ENCODE results near the gene INSIG1.

INSIG1 gene

DNA sequence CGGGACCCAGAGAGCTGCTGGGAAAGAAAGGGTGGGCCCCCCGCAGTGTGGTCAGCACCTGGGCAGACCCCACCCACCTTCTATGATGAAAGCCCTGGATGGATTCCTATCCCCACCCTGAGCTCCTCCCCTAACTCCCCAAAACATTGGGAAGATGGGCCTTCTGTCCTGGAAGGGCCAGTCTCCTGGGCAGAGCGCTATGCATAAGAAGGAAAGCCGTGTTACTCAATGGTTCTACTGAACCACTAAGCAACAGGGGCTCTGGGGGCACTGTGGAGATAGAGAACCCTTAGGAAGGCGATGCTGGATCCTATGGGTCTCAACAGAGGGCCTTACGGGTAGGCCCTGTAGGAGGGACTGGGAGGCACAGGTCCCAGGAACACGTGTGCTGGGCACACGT lies 30.7 kb upstream of the INSIG1 start:
- FAIRE-seq = no peak

DNA sequence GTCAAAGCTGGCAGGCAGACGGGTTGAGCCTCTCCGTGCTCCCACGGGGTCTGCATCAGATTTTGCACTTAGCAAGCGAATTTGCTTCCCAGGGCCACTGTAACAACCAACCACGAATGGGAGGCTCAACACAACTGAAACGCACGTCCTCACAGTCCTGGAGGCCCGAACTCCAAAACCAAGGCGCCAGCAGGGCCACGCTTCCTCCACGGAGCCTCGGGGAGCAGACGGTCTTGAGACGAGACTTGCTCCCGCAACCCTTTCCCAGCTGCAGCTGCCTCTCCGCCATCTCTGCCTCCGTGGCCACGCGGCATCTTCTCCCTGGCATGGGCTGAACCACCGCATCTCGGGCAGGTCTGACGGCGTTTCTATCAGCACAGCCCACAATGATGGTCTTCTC lies 30.2 kb upstream of the INSIG1 start:
- no peak for FAIRE-seq

DNA sequence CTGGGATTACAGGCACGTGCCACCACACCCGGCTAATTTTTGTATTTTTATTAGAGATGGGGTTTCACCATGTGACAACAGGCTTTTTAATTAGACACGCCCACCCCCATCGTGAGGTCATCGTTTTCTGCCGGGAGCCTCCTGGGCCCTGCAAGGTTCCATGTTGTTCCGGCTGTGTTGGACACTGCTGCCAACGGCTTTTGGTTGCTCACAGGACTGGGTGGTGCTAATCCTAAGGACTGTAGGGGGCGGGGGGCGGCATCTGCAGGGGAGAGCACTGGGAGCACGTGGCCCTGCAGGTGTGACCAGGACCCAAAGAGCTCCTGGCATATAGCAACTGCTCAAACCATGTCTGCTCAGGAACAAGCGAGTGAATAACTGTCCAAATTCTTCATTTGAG lies 29.5 kb upstream of the INSIG1 start:
- no peak for FAIRE-seq

DNA sequence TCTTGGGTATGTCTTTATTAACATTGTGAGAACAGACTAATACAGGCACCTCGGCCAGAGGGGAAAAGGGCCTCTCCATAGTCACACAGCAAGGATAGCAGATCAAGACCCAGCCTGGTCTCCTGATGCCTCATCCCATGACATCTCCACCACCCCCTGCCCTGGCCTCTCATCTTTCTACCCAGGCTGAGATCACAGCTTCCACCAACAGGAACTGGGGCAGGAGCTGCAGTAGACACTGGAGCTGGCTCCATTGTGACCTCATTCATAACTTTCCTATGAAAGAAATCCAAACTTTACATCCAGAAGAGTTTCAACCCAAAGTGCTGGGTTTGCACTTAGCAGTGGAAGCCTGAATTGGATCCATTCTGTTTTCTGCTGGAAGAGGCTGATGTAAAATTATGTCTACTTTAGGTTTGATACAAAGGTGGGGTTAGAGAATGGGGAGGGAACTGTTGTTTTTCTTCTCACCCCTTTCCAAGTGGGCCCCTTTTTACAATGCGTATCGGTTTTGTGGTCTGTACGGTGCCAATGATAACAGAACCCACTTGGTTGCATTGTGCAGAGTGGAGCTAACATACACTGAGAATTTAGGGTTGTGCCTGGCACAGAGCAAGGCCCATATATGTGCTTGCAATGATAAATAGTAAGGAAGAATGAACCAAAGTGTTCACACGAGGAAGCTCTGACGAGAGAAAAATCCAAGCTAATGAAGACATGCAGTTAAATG lies 28.6 kb upstream of the INSIG1 start:
- no peak for FAIRE-seq

DNA sequence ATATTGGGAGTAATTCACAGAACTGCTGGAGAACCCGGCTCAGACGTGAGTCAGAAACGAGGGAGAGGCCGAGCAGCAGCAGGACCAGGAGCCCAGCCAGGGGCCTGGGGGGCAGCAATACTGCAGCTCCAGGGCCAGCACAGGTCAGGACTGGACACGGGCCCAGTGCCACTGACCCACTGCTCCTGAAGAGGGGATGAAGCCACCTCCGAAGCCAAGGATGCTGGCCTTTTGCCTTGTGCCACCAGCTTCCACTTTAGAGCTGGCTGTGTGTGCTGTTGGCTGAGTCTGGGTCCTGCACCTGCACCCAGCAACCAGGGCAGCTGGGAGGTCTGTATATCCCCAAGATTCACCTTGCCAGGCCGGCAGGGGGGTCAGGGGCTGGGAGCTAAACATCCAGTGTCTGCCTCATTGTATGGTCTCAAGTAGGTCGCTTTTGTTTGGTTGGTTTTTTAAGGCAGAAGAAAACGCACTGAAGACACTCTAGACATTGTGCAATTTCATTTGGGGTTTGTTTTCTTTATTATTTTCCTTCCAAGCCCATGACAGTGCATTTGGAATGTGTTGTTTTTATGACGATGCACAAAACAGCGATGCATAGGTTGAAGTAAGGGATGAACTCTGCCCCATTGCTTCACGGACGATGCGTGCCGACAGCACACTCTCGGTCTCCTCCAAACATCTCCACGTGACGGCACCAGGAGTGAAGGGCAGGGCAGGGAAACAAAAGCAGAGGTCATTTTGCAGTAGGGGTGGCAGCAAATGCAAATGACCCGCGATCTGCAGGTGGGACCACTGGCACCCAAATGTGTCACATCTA lies 27.7 kb upstream of the INSIG1 start:
- no peak for FAIRE-seq

DNA sequence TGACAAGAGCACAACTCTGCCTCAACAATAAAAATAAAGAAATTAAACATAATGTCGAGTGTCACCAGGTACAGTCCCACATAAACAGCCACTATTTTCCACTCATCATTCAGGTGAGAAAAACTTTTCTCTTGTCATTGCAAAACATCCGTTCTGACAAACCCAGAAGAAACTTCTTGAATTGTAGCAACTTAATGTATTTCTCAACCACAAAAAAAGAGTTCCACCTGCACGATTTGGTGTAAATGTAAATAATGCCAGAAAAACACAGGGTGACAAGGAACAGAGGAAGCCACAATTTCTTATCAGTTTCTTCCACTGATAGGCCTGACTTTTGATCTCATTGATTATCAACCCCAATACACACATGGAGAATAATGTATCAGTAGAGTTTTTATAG lies 26.8 kb upstream of the INSIG1 start:
- no peak for FAIRE-seq

DNA sequence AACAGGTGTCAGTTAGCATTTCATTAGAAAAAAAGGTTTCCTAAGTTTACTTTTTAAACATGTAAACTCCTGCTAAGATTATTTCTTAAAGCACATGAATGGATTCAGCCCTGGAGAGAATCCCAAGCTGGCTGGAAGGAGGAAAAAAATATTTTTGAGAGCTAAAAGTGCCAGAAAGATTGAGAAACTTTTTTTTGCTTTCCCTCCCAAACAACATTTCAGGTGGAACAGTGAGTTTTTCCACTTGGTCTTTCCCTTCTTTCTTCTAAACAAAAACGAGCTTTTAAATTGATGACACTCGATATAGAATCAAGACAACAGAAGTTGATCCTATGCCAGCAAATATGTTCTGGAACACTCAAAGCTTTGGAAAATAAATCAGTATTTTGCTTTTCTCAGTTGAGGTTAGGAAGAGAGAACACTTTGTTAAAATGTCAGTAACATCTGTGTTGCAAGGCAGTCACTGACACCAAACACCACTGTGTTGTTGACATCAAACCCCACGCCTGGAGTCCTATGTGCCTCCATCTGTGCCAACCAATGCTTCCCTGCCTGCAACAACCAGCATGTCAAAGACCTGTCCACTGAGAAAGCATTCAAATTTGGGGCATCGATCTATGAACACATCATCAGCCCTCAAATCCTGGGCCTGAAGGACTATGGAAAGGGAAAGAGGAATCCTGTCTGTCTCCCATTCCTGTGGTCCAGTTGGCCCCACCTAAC lies 22.9 kb upstream of the INSIG1 start:
- FAIRE-seq = no peak

DNA sequence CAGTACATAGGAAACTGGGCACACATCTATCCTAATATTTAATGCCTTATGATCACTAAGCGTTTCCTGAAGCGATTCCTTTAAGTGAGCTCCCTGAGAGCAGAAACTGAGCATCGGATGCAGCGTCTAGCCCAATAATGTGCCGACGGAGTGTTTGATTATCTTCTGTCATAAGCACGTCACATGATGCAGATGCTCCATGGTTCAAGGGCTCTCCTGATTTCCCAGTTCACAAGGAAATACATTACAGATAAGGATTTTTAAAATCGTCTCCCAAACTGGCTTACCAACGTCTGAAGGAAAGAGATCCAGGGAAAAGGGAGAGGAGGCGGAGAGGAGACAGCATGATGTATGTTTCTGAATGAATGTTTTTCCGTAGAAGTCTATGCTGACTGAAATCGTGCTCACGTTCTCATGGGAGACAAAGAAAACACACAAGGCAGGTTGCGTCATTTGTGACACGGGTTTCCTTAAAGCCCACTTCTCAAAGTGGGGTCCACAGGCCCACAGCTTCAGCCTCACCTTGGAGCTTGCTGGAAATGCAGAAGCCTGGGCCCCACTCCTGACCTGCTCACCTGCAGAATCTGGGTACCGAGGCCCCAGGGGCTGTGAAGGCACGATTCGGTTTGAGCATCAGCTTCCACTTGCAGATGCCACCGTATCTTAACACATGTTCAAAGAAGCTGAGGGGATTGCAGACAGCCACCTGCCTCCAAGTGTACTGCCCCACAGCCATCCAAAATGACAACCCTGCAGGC lies 21.5 kb upstream of the INSIG1 start:
- no peak for FAIRE-seq

DNA sequence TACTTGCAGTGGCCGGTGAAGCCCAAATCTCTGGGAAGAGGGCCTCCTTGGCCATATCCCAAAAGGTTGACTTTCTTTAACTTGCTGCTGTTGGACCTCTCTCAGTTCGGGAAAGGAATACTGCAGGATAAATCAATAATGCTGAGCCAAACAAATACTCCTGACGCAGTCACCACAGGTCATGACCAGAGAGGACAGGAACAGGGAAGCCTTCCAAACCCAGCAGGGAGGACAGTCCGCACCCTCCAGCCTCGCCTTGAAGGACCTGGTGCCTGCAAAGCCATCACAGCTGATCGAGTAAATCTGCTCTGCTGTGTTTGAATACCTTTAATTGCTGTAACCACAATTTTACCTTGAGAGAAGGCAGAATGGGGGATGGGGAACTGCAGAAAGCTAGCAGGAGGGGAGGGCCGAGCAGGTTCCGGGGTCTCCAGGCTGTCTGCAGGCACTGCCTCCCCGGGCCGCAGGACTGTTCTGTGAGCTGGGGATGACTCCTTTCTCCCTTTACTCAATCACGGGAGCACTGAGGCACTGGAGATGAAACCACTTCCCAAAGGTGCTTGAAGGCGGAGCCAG lies 20.8 kb upstream of the INSIG1 start:
- no peak for FAIRE-seq

DNA sequence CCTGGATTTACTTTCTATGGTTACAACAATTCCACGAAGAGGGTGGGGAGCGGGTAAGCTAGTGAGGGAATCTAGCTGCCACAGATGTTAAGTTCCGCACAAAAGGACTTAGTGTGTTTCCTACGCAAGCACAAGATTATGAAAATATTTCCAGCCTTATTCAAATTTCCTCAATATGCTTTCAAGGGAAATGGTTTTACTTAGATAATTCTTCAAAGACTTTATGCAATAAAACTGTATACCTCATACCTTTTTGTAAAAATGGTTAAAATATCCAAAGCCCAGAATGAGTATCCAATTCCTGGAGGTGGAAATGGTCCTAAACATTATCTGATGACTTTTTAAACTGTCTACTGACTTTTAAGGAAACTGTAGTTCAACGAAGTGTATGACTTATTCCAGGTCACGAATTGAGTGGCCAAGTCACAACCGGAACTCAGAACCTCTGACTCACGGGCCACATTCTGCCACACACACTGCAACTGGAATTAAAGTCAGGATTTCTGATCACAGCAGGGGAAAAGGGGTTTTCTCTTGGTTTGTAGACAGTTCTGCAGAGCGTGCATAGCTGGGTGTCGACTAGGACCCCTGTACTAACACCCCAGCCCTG lies 20.2 kb upstream of the INSIG1 start:
- no peak for FAIRE-seq

DNA sequence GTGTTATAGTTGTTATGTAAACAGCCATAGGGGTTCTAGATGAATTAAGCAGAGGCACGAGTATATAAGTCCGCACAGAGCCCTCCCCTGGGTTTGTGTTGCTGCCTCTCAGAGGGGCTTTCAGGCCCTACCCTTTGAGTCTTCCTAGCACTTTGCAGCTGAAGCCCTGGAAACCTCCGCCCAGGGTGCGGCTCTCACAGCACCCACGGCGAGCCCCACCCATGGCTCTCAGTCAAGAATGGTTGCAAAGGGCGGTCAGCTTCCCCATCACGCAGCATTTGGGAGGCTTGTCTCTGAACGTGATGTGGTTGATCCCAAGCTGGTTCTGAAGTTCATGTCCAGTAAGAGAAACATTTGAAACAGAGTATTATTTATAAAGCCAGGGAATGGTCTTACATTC lies 18.8 kb upstream of the INSIG1 start:
- no peak for FAIRE-seq

DNA sequence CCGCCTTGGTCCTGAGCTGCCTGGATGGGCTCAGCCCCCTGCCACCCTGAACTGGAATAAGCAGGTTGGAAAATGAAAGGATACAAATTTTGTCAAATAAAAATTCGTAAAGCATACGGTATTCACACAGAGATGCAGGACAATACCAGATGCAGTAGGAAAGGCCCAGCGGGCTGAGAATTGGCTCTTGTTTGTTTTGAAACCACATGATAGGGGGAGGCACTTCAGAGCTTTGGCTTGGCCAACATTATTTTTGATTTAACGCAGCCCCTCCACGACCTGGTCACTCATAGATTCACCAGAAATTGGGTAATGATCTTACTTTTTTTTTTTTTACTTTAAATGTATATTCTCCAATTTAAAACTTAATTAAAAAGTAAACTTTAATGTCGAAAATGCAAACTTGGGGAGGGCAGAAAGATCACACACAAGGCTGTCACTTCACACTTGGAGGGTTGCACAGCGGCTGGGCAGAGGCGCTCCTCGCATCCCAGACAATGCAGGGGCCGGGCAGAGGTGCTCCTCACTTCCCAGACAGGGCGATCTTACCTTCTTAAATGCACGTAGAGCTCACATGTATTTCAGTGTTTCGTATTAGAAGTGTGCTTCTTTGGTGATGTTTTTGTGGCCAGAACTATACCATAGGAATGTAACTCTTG lies 17.8 kb upstream of the INSIG1 start:
- FAIRE-seq = no peak

DNA sequence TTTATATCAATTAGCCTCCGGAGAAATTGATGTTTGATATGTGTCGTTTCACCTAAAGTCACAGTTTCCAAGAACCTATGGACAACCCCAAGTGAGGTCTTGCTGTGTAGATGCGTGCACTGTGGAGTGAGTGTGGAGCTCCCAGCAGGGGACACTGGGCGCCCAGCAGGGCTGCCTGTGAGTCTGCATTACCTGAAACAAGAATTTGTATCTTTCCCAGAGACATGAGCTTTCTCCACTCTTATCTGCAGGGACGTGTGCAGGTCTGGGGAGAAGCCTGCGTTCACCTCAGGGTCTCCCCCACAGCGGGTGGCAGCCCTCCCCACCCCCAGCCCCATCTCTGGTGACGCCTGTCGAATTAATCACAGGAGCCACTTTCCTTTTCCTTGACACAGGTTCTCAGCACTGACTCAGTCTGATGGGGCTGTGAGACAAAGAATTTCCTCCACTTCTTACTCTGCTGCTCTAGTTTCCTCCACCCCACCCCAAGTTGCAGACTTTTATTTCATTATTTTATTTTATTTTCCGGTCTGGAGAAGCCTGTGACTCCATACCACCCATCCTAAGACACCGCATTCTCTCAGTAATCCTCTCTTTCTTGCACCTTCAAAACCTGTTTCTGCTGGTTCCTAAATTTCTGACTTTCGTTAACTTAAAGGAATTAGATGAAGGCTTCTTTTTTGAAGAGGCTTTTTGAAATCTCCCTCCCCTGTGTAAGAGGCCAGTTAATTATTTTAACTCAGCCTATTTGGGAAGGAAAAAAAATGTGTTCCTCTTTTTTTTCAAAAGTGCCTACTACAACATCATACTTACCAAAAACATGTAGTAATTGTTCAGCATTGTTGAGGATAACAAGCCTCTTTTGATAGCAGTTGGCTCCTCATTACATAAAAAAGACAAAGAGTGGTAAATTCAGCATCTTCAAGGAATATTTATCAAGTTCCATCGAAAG lies 17.0 kb upstream of the INSIG1 start:
- FAIRE-seq = no peak

DNA sequence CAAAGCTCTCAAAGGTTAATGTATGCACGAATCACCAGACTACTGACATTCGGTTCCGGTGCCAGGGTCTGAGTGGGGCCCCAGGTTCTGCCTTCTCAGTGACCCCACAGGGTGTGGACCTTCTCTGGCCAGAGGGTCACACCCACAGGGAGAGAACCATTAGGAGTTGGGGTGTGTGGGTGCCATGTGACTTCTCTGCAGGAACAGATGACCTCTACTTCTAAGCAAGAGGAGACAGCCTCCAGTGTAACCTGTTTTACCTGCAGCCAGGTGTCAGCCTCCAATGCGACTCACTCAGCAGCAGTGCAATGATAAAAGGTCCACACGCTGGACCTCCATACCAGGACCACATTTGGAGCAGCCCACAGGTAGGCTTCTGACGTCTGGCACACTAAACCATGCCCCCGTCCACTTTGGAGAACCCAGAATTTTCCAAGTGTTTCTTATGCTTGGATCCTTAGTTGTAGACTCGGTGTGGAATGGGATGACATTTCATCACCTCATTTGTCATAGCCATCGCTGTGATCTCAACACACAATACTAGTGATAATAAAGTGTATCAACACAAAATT lies 16.2 kb upstream of the INSIG1 start:
- FAIRE-seq = no peak

DNA sequence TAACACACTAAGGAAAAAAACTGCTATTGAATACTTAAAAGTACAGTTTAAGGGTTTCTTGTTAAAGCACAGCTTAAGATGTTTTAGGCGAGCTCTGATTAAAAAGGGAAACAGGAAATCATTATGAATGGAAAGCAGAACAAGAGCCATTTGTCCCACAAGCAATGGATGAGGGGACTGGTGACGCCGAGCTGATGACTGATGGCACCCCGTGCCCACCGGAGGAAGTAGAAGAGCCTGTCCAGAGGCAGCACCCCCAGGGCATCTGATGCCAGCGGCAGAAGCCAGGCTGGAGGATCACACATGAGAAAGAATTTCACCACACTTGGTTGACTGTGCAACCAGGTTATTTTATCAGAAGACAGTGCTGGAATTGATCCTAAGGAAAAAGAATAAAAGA lies 15.0 kb upstream of the INSIG1 start:
- FAIRE-seq = no peak

DNA sequence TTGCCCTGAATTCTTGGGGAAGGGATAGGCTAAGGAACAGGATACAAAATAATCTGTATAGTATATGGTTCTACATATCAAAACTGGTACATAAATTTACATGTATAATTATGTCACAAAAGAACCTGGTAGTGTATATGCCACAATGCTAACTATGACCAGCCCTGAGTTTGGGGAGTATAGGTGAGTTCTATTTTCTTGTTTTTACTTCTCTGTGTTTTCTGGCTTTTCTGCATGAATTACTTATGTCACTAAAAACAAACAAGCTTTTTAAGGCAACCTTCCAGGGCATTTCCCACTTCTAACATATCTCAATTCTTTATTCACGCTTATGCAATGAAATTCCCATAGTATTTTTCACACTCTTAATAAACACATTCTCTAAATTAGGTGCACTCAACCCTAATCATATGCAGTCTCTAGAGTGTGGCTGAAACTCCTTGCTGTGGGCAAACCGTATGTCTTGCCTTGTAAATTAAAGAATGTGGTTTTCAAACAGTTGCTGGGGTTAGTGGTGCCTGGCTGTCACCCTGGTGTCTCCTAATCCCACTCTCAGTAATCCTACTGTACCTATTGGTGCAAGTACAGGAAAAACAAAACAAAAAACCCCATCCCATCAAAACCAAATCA lies 14.0 kb upstream of the INSIG1 start:
- FAIRE-seq = no peak

DNA sequence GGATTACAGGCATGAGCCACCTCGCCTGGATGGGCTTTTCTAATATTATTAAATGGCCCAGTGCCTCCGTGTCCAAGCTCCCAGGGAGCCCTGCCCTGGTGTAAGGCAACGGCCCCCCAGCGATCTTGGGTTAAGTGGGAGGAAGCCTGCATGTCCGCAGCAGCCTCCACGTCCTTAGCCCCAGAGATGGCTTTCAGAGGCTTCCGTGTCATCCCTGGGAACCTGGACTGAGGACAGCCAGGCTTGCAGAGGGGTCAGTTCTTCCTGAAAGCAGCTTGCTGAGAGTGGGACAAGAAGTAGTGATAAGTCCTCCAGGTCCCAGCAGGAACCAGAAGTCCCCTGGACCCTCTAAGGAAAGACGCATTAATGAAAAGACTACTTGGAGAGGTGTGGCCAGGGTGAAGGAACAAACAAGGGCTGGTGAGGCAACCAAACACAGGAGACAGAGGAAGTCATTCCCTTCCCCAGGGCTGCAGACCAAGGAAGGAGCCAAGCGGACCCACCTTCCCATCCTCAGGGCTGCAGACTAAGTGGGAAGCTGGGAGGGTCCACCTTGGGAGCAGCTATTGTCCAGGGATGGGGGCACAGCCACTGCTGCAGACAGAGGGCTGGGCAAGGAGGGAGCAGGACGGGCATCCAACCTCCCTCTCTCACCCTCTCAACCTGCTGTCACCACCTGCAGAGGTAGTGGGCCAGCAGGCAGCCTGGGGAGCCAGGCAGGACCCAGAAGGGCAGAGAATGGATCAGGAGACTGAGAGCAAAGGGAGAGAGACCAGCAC lies 13.0 kb upstream of the INSIG1 start:
- FAIRE-seq = no peak

DNA sequence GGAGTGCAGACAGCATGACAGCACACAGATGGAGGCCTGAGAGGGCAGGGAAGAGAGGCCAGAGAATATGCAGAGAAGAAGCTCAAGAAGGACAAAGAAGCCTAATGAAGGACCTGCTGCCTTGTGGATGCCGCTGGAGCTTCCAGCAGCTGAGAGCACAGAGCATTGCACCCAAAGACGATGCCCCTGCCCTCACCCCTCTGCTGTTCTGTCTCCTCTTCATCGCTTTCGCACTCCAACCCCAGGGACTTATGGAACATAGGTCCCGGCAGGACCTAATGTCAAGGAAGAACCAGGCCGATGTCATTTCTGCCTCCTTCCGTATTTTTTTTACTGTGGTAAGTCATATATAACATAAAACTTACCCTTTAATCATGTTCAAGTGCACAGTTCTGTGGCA lies 12.3 kb upstream of the INSIG1 start:
- FAIRE-seq = no peak

DNA sequence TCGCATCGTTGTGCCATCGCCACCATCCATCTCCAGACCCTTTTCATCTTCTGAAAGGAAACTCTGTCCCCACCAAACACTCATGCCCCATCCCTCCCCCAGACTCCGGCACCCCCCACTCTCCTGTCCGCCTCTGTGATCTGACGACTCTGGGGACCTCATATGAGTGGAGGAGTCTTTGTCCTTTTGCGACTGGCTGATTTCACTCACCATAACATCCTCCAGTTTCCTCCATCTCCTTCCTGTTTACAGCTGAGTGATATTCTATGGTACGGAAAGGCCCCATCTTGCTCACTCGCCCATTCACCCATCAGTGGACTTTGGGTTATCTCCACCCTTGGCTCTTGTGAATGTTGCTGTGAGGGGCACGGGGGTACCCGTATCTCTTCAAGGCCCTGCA lies 11.8 kb upstream of the INSIG1 start:
- no peak for FAIRE-seq
